GM12872 (cell line): ENCODE results near the gene UGT1A6.

Experiments used
- CTCF ChIP-seq: IDR thresholded peaks from 3 replicates; pipeline ENCODE4 v1.5.1; 2011; ENCODE audit warnings: low read depth, mild to moderate bottlenecking, low read length, moderate library complexity; ENCODE audit not compliant: insufficient read depth

Gene UGT1A6

GRCh38 chr2:233676046-233676445 is 16.6 kb upstream of the UGT1A6 start:
- no peak for TF ChIP-seq CTCF

- TF ChIP-seq CTCF, result no peak
Observed at GRCh38 chr2:233679196-233679595, 13.5 kb upstream of the UGT1A6 start.

DNA sequence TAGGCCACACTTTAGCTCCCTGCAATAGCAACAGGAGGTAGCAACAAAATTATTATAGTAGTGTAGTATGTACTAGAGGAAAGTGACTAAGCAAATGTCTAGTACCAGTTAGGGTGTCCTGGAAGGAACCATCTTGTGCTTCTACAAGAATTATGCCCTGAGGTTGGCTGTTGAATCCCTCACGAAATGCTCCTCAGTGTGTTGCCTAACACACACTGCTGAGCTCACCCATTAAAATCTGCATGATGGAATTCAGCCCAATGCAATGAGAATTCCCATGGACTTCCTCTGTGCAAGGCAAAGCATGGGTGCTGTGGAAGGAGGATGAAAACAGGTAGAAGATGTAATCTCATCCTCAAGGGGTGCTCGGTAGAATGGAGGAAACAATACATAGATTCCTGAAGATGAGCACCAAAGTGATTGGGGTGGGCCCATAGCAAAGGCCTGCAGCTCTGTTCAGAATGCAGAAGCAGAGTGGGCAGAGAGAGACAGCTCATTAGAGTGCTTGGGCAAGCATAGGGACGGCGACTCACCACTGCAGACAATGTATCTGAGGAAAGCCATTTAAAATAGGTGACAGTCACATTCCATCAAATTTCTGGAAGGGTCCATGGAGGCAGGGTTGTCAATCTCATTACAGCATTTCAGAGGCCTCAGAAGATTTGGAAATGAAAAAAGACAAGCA is 12.2 kb upstream of the UGT1A6 start:
- TF ChIP-seq CTCF, result no peak

- TF ChIP-seq CTCF, result no peak
Observed at GRCh38 chr2:233681521-233682099, 11.1 kb upstream of the UGT1A6 start, which contains the start of gene UGT1A7. Gene UGT1A7, plus strand, starts transcription at chr2:233681901. Its CDS starts 37 bp downstream, at chr2:233681938.

DNA sequence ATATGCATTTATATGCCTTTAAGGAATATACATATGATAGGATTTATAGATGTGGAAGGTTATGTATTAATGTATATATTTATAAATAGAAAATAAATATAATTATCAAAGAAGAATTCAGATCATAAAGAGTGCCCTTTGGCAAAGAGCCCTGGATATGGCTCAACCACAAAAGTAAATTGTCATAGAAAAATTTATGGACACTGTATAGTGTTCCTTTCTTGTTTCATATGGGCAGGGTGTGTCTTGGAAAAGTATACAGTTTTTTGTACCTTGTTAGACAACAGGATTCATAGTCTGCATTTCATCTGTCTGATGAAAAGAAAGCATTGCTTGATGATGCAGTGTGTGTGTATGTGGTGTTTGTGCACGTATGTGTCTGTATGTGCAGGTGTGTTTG is 8.1 kb upstream of the UGT1A6 start:
- TF ChIP-seq CTCF, result no peak

GRCh38 chr2:233686928-233687327 is 5.8 kb upstream of the UGT1A6 start:
- no peak for TF ChIP-seq CTCF

DNA sequence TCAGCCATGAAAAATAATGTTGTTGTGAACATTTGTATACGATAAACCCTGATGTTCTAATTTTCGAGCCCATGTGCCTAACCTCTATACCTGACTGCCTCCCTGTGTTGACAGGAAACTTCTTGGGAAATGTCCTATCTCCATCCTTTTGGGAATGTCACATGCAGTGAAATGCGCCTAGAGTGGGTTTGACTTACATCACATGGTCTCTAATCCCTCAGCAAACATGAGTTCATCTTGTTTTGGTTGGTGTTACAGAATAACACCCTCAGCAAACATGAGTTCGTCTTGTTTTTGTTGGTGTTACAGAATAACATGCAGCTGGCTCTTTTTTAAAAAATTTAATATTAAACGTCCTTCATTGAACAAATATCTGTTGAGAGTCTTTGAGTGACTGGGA is 4.3 kb upstream of the UGT1A6 start:
- no peak for TF ChIP-seq CTCF

DNA sequence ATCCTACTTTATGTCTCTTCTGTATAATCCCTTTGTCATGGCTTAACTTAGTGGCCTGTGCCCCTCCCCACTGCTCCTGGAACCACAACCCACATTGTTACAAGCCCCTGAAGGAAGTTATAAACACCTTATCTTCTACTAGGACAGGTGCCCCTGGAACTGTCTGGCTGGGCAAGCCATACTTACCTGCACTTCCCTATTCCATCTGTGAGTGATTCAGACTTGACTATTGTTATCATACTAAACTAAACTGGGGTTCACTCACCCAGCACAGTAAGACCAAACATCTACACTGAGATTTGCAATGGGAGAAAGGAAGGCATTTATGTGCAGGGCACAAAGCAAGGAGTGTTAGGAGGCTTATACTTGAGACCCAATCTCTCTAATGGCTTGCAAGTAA is 3.7 kb upstream of the UGT1A6 start:
- TF ChIP-seq CTCF, result no peak
